ENCODE data around the gene KIAA0586.
"Not testable (repeated sequence)": the region's sequence is repeated elsewhere in the genome, so short reads cannot be mapped to it uniquely, and the experiment has no call there.

DNA sequence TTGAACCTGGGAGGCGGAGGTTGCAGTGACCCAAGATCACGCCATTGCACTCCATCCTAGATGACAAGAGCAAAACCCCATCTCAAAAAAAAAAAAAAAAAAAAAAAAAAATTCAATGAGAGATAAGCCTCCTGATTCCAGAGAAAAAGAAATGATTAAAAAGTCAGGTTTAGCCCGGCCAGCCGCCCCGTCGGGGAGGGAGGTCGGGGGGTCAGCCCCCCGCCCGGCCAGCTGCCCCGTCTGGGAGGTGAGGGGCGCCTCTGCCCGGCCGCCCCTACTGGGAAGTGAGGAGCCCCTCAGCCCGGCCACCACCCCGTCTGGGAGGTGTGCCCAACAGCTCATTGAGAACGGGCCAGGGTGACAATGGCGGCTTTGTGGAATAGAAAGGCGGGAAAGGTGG lies 160.8 kb downstream of the KIAA0586 start:
- TF ChIP-seq, protein P1, sequence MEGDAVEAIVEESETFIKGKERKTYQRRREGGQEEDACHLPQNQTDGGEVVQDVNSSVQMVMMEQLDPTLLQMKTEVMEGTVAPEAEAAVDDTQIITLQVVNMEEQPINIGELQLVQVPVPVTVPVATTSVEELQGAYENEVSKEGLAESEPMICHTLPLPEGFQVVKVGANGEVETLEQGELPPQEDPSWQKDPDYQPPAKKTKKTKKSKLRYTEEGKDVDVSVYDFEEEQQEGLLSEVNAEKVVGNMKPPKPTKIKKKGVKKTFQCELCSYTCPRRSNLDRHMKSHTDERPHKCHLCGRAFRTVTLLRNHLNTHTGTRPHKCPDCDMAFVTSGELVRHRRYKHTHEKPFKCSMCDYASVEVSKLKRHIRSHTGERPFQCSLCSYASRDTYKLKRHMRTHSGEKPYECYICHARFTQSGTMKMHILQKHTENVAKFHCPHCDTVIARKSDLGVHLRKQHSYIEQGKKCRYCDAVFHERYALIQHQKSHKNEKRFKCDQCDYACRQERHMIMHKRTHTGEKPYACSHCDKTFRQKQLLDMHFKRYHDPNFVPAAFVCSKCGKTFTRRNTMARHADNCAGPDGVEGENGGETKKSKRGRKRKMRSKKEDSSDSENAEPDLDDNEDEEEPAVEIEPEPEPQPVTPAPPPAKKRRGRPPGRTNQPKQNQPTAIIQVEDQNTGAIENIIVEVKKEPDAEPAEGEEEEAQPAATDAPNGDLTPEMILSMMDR (conservative IDR thresholded peaks at IDR 0.05; ENCODE audit: low read length), result not testable (repeated sequence)
- TF ChIP-seq EZH2phosphoT487 (IDR thresholded peaks at IDR 0.05; ENCODE audit: borderline replicate concordance), result not testable (repeated sequence)

All from Loucy (cell line).